HG03097 (cell line): ENCODE results near the gene MIA2.
A peak's percentile ranks its signal among the peaks of the same experiment; 100 is the strongest.
"Not testable (repeated sequence)": the region's sequence is repeated elsewhere in the genome, so short reads cannot be mapped to it uniquely, and the experiment has no call there.

ENCODE experiments used
- ATAC-seq: cut with Tn5 transposase; IDR thresholded peaks from one replicate; pipeline ENCODE4 v1.9.1; 2021; ENCODE audit not compliant: unreplicated experiment, low FRiP score

The MIA2 gene

GRCh38 chr14:39229601-39230110, 4.1 kb upstream of the MIA2 start:
- no peak for ATAC-seq

- no peak for ATAC-seq
Measured at GRCh38 chr14:39230416-39231035, 3.2 kb upstream of the MIA2 start.

GRCh38 chr14:39231751-39232553, 1.8 kb upstream of the MIA2 start:
- peak; percentile 51 for ATAC-seq

GRCh38 chr14:39232554-39233415, 930 bp upstream of the MIA2 start:
- ATAC-seq = peak; percentile 38

GRCh38 chr14:39234986-39235385, 1.3 kb downstream of the MIA2 start:
- not testable (repeated sequence) for ATAC-seq

- not testable (repeated sequence) for ATAC-seq
Measured at GRCh38 chr14:39235466-39235865, 1.8 kb downstream of the MIA2 start.

GRCh38 chr14:39240769-39241168, 7.1 kb downstream of the MIA2 start:
- ATAC-seq = no peak

- no peak for ATAC-seq
Measured at GRCh38 chr14:39241637-39242036, 7.9 kb downstream of the MIA2 start.

- ATAC-seq = no peak
Measured at GRCh38 chr14:39243831-39244230, 10.1 kb downstream of the MIA2 start.

GRCh38 chr14:39246618-39247017, 12.9 kb downstream of the MIA2 start:
- no peak for ATAC-seq

- no peak for ATAC-seq
Measured at GRCh38 chr14:39247256-39247655, 13.5 kb downstream of the MIA2 start.

- ATAC-seq = no peak
Measured at GRCh38 chr14:39251547-39251946, 17.8 kb downstream of the MIA2 start.

- not testable (repeated sequence) for ATAC-seq
Measured at GRCh38 chr14:39257388-39257787, 23.7 kb downstream of the MIA2 start.

GRCh38 chr14:39258782-39259545, 25.2 kb downstream of the MIA2 start:
- no peak for ATAC-seq

GRCh38 chr14:39260161-39260560, 26.4 kb downstream of the MIA2 start:
- not testable (repeated sequence) for ATAC-seq

- not testable (repeated sequence) for ATAC-seq
Measured at GRCh38 chr14:39262214-39262613, 28.5 kb downstream of the MIA2 start.

- no peak for ATAC-seq
Measured at GRCh38 chr14:39264057-39264456, 30.3 kb downstream of the MIA2 start.

GRCh38 chr14:39264558-39264957, 30.8 kb downstream of the MIA2 start:
- ATAC-seq = no peak

GRCh38 chr14:39265033-39265432, 31.3 kb downstream of the MIA2 start:
- ATAC-seq = no peak

- ATAC-seq = no peak
Measured at GRCh38 chr14:39265806-39266524, 32.2 kb downstream of the MIA2 start.
